ENCODE data around the gene FAM3D. TPM values are rescaled to one million over a fixed set of nuclear protein-coding genes. Genes with fewer than 3 reads are reported as not detected.
A peak's percentile ranks its signal among the peaks of the same experiment; 100 is the strongest.
"Not testable (repeated sequence)": the region's sequence is repeated elsewhere in the genome, so short reads cannot be mapped to it uniquely, and the experiment has no call there.

The FAM3D gene
- 134 TPM for total RNA-seq

- ATAC-seq: peak; percentile 78
These were observed at the start of gene FAM3D for GRCh38 chr3:58666683-58667082. TSS of gene FAM3D (minus strand) at chr3:58666774. CDS start at chr3:58655563, 11,211 bp downstream.

DNA sequence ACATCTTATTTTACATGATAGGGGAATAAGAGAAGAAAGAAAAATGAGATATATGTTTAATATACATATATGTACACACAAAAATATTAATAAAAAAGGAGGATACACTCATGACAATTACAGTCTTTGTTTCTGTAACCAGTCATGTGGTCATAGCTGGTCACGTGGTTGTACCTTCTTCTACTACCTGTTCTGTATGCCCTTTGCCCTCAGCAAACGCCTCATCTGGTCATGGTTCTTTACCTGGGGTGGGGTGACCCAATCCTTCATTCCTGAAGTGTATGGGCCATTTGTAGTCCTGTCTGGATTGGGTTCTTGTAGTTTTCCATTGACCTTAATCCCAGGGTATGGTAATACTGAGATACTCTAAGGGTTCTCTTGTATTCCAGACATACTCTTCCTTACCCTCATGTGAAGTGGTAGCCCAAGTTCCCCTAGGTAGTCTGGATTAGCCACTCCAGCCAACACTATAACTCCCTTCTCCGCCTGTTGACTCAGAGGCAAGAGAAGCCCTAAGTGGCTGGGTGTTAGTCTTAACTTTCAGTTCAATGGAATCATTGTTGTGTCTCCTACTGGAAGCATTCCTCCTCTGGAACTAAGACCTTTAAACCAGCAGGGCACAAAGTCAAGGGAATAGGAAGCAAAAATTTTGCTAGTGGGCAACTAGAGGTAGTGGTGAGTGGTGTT is 47.3 kb upstream of the FAM3D start:
- peak; percentile 15 for ATAC-seq

GRCh38 chr3:58711871-58712270 is 45.3 kb upstream of the FAM3D start:
- ATAC-seq: no peak

- not testable (repeated sequence) for ATAC-seq
These were observed 42.4 kb upstream of the FAM3D start for GRCh38 chr3:58708983-58709382.

DNA sequence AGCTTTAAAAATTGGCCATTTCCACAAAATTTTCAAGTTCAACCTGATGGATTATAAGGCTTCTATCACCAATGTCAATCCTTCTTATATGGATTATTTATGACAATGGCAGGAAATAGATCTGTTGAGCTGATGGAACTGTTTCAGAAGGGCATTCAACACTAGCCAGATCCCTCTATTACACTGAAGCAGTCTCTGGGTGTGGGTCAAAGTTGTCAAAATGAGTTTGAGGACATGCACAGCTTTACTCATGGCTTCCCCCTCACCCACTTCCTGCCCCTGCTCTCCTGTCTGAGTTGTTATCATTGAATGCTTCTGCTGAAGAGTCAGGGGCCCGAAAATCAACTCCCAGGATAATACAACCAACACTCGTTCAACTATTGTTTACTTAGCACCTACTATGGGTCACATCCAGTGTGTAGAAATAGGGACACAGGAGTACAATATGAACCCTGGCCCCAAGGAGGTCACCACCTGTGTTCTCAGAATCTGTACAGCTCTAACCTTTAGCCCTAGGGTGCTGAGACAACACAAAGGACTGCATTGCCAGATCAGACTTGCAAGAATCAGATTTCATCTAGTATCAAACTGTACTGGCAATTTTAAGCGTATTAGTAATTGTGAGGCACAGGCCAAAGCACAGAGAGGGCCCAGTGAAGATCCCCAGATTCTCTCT is 41.7 kb upstream of the FAM3D start:
- no peak for ATAC-seq

- ATAC-seq: no peak
These were observed 40.9 kb upstream of the FAM3D start for GRCh38 chr3:58707390-58707930.

- ATAC-seq: no peak
These were observed 40.0 kb upstream of the FAM3D start for GRCh38 chr3:58706395-58707167.

- ATAC-seq: peak; percentile 80
These were observed 38.2 kb upstream of the FAM3D start for GRCh38 chr3:58704745-58705144.

- ATAC-seq: not testable (repeated sequence)
These were observed 37.7 kb upstream of the FAM3D start for GRCh38 chr3:58704304-58704703.

- ATAC-seq: no peak
These were observed 31.7 kb upstream of the FAM3D start for GRCh38 chr3:58698246-58698645.

- no peak for ATAC-seq
These were observed 31.0 kb upstream of the FAM3D start for GRCh38 chr3:58697561-58697960.

DNA sequence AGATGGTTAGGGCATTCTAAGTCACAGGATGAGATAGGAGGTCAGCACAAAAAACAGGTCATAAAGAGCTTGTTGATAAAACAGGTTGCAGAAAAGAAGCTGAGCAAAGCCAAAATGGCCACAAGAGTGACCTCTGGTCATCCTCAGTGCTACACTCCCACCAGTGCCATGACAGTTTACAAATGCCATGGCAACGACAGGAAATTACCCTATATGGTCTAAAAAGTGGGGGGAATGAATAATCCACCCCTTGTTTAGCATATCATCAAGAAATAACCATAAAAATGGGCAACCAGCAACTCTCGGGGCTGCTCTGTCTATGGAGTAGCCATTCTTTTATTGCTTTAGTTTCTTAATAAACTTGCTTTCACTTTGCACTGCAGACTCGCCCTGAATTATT is 30.2 kb upstream of the FAM3D start:
- ATAC-seq: not testable (repeated sequence)

DNA sequence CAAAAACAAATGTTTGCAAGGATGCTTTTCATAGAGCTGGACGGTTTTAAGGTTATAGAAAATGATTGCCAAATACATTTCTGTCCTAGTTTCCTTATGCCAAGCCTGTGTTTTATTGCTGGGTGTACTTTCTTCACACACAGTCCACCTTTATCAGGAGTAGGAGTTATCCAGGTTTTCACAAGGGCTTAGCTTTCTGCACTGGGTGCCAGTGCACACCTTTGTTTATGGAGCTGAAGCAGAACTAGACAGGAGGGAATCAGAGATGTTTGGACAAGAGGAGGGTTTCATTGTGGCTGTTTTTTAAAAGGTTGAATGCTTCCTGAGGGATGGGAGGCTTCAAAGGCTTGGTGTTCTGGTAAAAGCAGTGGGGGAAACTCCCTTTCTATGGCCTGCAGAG is 29.5 kb upstream of the FAM3D start:
- peak; percentile 18 for ATAC-seq

- not testable (repeated sequence) for ATAC-seq
These were observed 28.7 kb upstream of the FAM3D start for GRCh38 chr3:58695284-58695683.

GRCh38 chr3:58693940-58694850 is 27.6 kb upstream of the FAM3D start:
- ATAC-seq: no peak

DNA sequence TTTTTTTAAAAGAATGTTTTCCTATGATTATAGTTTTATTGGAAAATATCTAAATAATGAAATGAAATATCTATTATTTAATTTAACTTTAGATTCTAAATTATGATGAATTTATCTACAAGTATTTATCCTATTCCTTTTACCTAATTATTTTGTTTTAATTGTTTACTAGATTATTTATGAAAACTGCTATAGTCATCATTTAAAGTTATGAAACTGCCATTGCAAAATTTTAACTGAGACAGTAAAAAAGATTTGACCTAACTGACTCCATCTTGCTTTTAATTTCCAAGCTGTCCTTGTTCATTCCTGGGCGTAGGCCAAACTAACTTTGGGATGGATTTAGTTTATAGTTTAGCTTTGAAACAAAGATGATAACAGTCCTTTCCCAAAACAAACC is 25.9 kb upstream of the FAM3D start:
- ATAC-seq: no peak

- no peak for ATAC-seq
These were observed 25.4 kb upstream of the FAM3D start for GRCh38 chr3:58691997-58692396.

GRCh38 chr3:58690490-58690889 is 23.9 kb upstream of the FAM3D start:
- ATAC-seq: no peak

DNA sequence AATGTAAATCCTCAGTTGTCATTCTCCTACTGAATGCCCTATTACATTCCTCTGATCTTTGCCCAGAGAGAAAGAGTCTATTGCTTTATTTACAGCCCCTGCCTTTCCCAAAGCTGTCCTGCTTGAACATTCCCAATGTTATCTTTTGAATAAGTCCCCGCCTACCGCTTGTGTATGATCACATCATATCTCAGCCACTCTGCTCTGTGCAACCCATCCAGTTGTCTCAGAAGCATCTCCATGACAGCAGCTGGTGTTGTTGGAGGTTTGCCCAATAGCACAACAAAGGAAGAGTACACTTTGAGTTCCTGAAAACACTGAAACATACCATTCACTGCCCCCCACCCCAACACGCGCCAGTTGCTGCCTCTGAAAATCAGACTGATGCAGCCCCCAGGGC is 22.0 kb upstream of the FAM3D start:
- ATAC-seq: no peak

- ATAC-seq: no peak
These were observed 20.3 kb upstream of the FAM3D start for GRCh38 chr3:58686847-58687246.

GRCh38 chr3:58685641-58686040 is 19.1 kb upstream of the FAM3D start:
- ATAC-seq: no peak

DNA sequence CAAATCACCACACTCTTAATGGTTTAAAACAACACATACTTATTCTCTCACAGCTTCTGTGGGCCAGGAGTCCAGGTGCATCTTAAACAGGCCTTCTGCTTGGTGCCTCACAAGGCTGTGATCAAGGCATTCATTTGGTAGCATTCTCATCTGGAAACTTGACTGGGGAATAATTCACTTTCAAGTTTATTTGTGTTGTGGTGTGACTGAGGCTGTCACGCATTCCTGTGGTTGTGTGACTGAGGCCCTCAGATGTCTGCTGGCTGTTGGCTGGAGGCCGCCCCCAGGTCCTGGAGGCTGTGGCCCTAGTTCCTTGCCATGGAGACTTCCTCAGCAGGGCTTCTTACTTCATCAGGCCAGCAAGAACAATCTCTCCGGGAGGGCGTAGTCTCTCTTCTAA is 16.9 kb upstream of the FAM3D start:
- ATAC-seq: no peak
